K562 (cell line): ENCODE data around the gene MTHFR. TPM values are rescaled to one million over a fixed set of nuclear protein-coding genes. Genes with fewer than 3 reads are reported as not detected.
A peak's percentile ranks its signal among the peaks of the same experiment; 100 is the strongest.

Source experiments
- CBX2 ChIP-seq: fragments of 200-600 bp; sonication (generic); IDR thresholded peaks from one replicate; pipeline ENCODE4 v1.6.1; 2012; ENCODE audit warnings: mild to moderate bottlenecking, low read length, inconsistent platforms; ENCODE audit not compliant: insufficient read depth, poor library complexity, severe bottlenecking
- CSDE1 ChIP-seq, 2 experiments: fragments of 450-650 bp; IDR thresholded peaks; 2 replicates each; pipeline ENCODE4 v1.6.1; 2016; ENCODE audit warnings: mild to moderate bottlenecking in 1 of 2
- CTCF ChIP-seq, 3 experiments: IDR thresholded peaks in 2 of 3; conservative IDR thresholded peaks in 1 of 3; 2 replicates each; pipeline ENCODE4 v1.5.1; 2011 to 2012; ENCODE audit warnings: low read length in 3 of 3, mild to moderate bottlenecking in 3 of 3, control low read depth in 2 of 3, improper control_type of control experiment in 1 of 3, inconsistent platforms in 1 of 3, low read depth in 1 of 3, mixed read lengths in 1 of 3, moderate library complexity in 1 of 3; ENCODE audit not compliant: insufficient read depth in 2 of 3
- DMBX1 ChIP-seq: fragments of 250-450 bp; sonication (Bioruptor Pico); IDR thresholded peaks from 2 replicates; pipeline ENCODE4 v1.8.0; 2022; ENCODE audit warnings: inconsistent platforms, mild to moderate bottlenecking, moderate library complexity, borderline replicate concordance
- MTA2 ChIP-seq: fragments of 450-650 bp; IDR thresholded peaks from 2 replicates; pipeline ENCODE4 v1.6.1; 2016; ENCODE audit warnings: low read depth
- NKRF ChIP-seq: fragments of 450-650 bp; IDR thresholded peaks from 2 replicates; pipeline ENCODE4 v1.6.1; 2016; ENCODE audit warnings: borderline replicate concordance
- THRAP3 ChIP-seq: fragments of 450-650 bp; IDR thresholded peaks from 2 replicates; pipeline ENCODE4 v1.6.1; 2016; ENCODE audit warnings: mild to moderate bottlenecking, inconsistent platforms, borderline replicate concordance
- ZBTB34 ChIP-seq: fragments of 250-450 bp; sonication (Bioruptor Pico); IDR thresholded peaks from 2 replicates; pipeline ENCODE4 v1.8.0; 2021; ENCODE audit warnings: mild to moderate bottlenecking, moderate library complexity
- ZNF324 ChIP-seq: fragments of 250-450 bp; sonication (Bioruptor Pico); IDR thresholded peaks from 2 replicates; pipeline ENCODE4 v1.4.0; 2020; ENCODE audit warnings: mild to moderate bottlenecking
- polyA plus RNA-seq, 8 experiments: library from polyadenylated mRNA; depleted of rRNA in 4 of 8; stranded (reverse) in 5 of 8; unstranded in 3 of 8; fragments of >200 nt; fragmentation: Nextera tagmentation in 2 of 8; fragmentation: Illumina TruSeq in 1 of 8; extraction: Ambion mirVana in 2 of 8; extraction: Trizol in 1 of 8; gene quantifications; 2 replicates each; pipeline versions ENCODE4 v1.2.1 to v1.2.3, GENCODE V29; 2011 to 2014; ENCODE audit warnings: inconsistent platforms in 1 of 8, missing spikeins in 1 of 8
- total RNA-seq, 7 experiments: library from RNA; depleted of rRNA in 6 of 7; stranded (reverse); fragments of >200 nt in 6 of 7; fragmentation: Illumina TruSeq in 2 of 7; extraction: Trizol in 2 of 7; gene quantifications; 2 replicates each; pipeline versions ENCODE4 v1.2.1 to v1.2.3, GENCODE V29; 2011 to 2021; ENCODE audit warnings: low replicate concordance in 1 of 7
- TF ChIP-seq, protein P1 (sequence below): fragments of 250-450 bp; sonication (Bioruptor Pico); IDR thresholded peaks from 2 replicates; pipeline ENCODE4 v1.8.0; 2022; ENCODE audit warnings: inconsistent platforms, mild to moderate bottlenecking, moderate library complexity, borderline replicate concordance
- TF ChIP-seq, protein P2 (sequence below): fragments of 250-450 bp; sonication (Bioruptor Pico); IDR thresholded peaks from 2 replicates; pipeline ENCODE4 v1.4.0; 2020
- TF ChIP-seq, protein P3 (sequence below): IDR thresholded peaks from 2 replicates; pipeline ENCODE4 v1.6.1; 2011; ENCODE audit warnings: borderline replicate concordance, low read depth, mild to moderate bottlenecking, moderate library complexity, low read length; ENCODE audit not compliant: insufficient read depth, poor library complexity, severe bottlenecking
- TF ChIP-seq, protein P4 (sequence below): fragments of 450-650 bp; IDR thresholded peaks from 2 replicates; pipeline ENCODE4 v1.6.1; 2016; ENCODE audit warnings: antibody characterized with exemption

Gene MTHFR
- total and polyA plus RNA-seq, 9 of the 15 experiments (the other 6 are each of a cell fraction or from before 2014, with no cell fraction given), result 5.0 to 104 (median 62.6) TPM

GRCh38 chr1:11741919-11742558 is 63.7 kb downstream of the MTHFR start (continued):
- TF ChIP-seq CTCF (IDR thresholded peaks at IDR 0.05 in 2 of 3, conservative IDR thresholded peaks at IDR 0.05 in 1 of 3; ENCODE audit: insufficient read depth in 2 of 3, low read depth in 1 of 3, low read length in 3 of 3) (peak; percentile 55 to 67 (median 64)), ZNF324 (no peak), CSDE1 (IDR thresholded peaks at IDR 0.05) (0 out of 4 replicates have a peak, but pooled peaks of 1 of the 2 experiments have one; percentile 59), DMBX1 (no peak), THRAP3 (0 out of 2 replicates have a peak, but pooled peaks have one; percentile 56), CBX2 (no peak), ZBTB34 (CRISPR knock-in tag) (no peak), NKRF (peak; percentile 43; the same call in 1 of the 2 replicates), MTA2 (0 out of 2 replicates have a peak, but pooled peaks have one; percentile 18)
- TF ChIP-seq, protein P1, sequence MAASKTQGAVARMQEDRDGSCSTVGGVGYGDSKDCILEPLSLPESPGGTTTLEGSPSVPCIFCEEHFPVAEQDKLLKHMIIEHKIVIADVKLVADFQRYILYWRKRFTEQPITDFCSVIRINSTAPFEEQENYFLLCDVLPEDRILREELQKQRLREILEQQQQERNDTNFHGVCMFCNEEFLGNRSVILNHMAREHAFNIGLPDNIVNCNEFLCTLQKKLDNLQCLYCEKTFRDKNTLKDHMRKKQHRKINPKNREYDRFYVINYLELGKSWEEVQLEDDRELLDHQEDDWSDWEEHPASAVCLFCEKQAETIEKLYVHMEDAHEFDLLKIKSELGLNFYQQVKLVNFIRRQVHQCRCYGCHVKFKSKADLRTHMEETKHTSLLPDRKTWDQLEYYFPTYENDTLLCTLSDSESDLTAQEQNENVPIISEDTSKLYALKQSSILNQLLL, result no peak
- TF ChIP-seq, protein P2, sequence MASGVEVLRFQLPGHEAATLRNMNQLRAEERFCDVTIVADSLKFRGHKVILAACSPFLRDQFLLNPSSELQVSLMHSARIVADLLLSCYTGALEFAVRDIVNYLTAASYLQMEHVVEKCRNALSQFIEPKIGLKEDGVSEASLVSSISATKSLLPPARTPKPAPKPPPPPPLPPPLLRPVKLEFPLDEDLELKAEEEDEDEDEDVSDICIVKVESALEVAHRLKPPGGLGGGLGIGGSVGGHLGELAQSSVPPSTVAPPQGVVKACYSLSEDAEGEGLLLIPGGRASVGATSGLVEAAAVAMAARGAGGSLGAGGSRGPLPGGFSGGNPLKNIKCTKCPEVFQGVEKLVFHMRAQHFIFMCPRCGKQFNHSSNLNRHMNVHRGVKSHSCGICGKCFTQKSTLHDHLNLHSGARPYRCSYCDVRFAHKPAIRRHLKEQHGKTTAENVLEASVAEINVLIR (CRISPR knock-in tag), result no peak
- TF ChIP-seq, protein P3, sequence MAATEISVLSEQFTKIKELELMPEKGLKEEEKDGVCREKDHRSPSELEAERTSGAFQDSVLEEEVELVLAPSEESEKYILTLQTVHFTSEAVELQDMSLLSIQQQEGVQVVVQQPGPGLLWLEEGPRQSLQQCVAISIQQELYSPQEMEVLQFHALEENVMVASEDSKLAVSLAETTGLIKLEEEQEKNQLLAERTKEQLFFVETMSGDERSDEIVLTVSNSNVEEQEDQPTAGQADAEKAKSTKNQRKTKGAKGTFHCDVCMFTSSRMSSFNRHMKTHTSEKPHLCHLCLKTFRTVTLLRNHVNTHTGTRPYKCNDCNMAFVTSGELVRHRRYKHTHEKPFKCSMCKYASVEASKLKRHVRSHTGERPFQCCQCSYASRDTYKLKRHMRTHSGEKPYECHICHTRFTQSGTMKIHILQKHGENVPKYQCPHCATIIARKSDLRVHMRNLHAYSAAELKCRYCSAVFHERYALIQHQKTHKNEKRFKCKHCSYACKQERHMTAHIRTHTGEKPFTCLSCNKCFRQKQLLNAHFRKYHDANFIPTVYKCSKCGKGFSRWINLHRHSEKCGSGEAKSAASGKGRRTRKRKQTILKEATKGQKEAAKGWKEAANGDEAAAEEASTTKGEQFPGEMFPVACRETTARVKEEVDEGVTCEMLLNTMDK, result peak; percentile 77
- TF ChIP-seq, protein P4, sequence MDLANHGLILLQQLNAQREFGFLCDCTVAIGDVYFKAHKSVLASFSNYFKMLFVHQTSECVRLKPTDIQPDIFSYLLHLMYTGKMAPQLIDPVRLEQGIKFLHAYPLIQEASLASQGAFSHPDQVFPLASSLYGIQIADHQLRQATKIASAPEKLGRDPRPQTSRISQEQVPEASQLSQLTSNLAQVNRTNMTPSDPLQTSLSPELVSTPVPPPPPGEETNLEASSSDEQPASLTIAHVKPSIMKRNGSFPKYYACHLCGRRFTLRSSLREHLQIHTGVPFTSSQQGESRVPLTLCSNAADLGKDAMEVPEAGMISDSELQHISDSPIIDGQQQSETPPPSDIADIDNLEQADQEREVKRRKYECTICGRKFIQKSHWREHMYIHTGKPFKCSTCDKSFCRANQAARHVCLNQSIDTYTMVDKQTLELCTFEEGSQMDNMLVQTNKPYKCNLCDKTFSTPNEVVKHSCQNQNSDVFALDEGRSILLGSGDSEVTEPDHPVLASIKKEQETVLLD, result 0 out of 2 replicates have a peak, but pooled peaks have one; percentile 33
